Activated CD4-positive, CD25-positive, alpha-beta regulatory T cell (primary cell): ENCODE data around the gene PDE4DIP.
"Not testable (repeated sequence)": the region's sequence is repeated elsewhere in the genome, so short reads cannot be mapped to it uniquely, and the experiment has no call there.

Experiments
- DNase-seq, 4 experiments: peaks; one replicate each; lab custom pipeline; 2025; lab: John Stamatoyannopoulos, UW

The PDE4DIP gene

GRCh38 chr1:148975866-148976537, 131.8 kb downstream of the PDE4DIP start:
- not testable (repeated sequence) for DNase-seq

- not testable (repeated sequence) for DNase-seq
Observed at GRCh38 chr1:148977785-148978184, 133.6 kb downstream of the PDE4DIP start.

- DNase-seq: not testable (repeated sequence)
Observed at GRCh38 chr1:148989378-148989777, 145.2 kb downstream of the PDE4DIP start.

- DNase-seq: not testable (repeated sequence)
Observed at GRCh38 chr1:148990233-148990788, 146.1 kb downstream of the PDE4DIP start.

- DNase-seq: not testable (repeated sequence)
Observed at GRCh38 chr1:148991818-148992217, 147.6 kb downstream of the PDE4DIP start.

GRCh38 chr1:148992364-148992763, 148.1 kb downstream of the PDE4DIP start:
- not testable (repeated sequence) for DNase-seq

GRCh38 chr1:148996449-148997224, 152.4 kb downstream of the PDE4DIP start:
- DNase-seq: not testable (repeated sequence)

- DNase-seq: not testable (repeated sequence)
Observed at GRCh38 chr1:148997405-148997804, 153.2 kb downstream of the PDE4DIP start.

GRCh38 chr1:149002664-149003063, 158.4 kb downstream of the PDE4DIP start:
- not testable (repeated sequence) for DNase-seq

GRCh38 chr1:149008326-149008725, 164.1 kb downstream of the PDE4DIP start:
- DNase-seq: not testable (repeated sequence)

- DNase-seq: not testable (repeated sequence)
Observed at GRCh38 chr1:149008769-149009168, 164.5 kb downstream of the PDE4DIP start.

GRCh38 chr1:149009761-149010160, 165.5 kb downstream of the PDE4DIP start:
- DNase-seq: not testable (repeated sequence)

GRCh38 chr1:149012599-149012998, 168.4 kb downstream of the PDE4DIP start:
- not testable (repeated sequence) for DNase-seq

- not testable (repeated sequence) for DNase-seq
Observed at GRCh38 chr1:149013513-149013912, 169.3 kb downstream of the PDE4DIP start.

GRCh38 chr1:149015522-149015921, 171.3 kb downstream of the PDE4DIP start:
- not testable (repeated sequence) for DNase-seq

- not testable (repeated sequence) for DNase-seq
Observed at GRCh38 chr1:149016626-149017025, 172.4 kb downstream of the PDE4DIP start.

- not testable (repeated sequence) for DNase-seq
Observed at GRCh38 chr1:149018577-149018976, 174.3 kb downstream of the PDE4DIP start.

GRCh38 chr1:149024327-149024726, 180.1 kb downstream of the PDE4DIP start:
- DNase-seq: not testable (repeated sequence)

- DNase-seq: not testable (repeated sequence)
Observed at GRCh38 chr1:149033916-149034315, 189.7 kb downstream of the PDE4DIP start.

- not testable (repeated sequence) for DNase-seq
Observed at GRCh38 chr1:149043056-149043455, 198.8 kb downstream of the PDE4DIP start.

GRCh38 chr1:149064611-149065010, 220.4 kb downstream of the PDE4DIP start:
- not testable (repeated sequence) for DNase-seq

GRCh38 chr1:149075505-149076127, 231.4 kb downstream of the PDE4DIP start:
- DNase-seq: not testable (repeated sequence)
